Measurements from ENCODE around the gene DCC. TPM values are rescaled to one million over a fixed set of nuclear protein-coding genes. Genes with fewer than 3 reads are reported as not detected.

Gene DCC
- total and polyA plus RNA-seq, 7 experiments from 2014 or later: not detected

GRCh38 chr18:52738946-52739345, 398.9 kb downstream of the DCC start:
- H3K27me3 ChIP-seq (ENCODE audit: control insufficient read depth in 2 of 2, insufficient read depth in 2 of 2, low read length in 2 of 2): no peaks in the 10 kb centered on the region
- Mint-ChIP-seq H3K9me3 (peaks cover 0 to 9% (median 0%) of the 10 kb centered on the region in 11 donors), H3K4me3 (no peak overlapping the region), H3K36me3 (no peaks in the 10 kb centered on the region), H3K4me1 (no peaks in the 10 kb centered on the region), H3K27ac (no peak overlapping the region), H3K27me3 (peaks cover 0 to 7% (median 0%) of the 10 kb centered on the region in 5 donors)
- H3K27ac ChIP-seq (ENCODE audit: low read depth, low read length): no peak overlapping the region
- no peaks in the 10 kb centered on the region for H3K36me3 ChIP-seq (ENCODE audit: control insufficient read depth in 2 of 3, insufficient read depth in 3 of 3, low read length in 3 of 3)
- ChIA-PET CTCF (no interaction called here), POLR2A (no interaction called here)
- H3K4me1 ChIP-seq (ENCODE audit: control insufficient read depth in 2 of 2, insufficient read depth in 2 of 2, low read length in 2 of 2): no peaks in the 10 kb centered on the region
- DNase-seq (no peak), ATAC-seq (no peak)
- intact Hi-C loops (cut with micrococcal nuclease): no loop called here
- no peaks in the 10 kb centered on the region for H3K9me3 ChIP-seq (ENCODE audit: control insufficient read depth in 2 of 3, low read length in 3 of 3)
- no peak overlapping the region for H3K4me3 ChIP-seq (ENCODE audit: low read length)

GRCh38 chr18:52746986-52747385, 407.0 kb downstream of the DCC start:
- Mint-ChIP-seq H3K27me3 (no peaks in the 10 kb centered on the region), H3K36me3 (no peaks in the 10 kb centered on the region)
- CTCF ChIA-PET: no interaction called here

GRCh38 chr18:52747869-52748268, 407.9 kb downstream of the DCC start:
- no peak overlapping the region for H3K4me3 Mint-ChIP-seq
- H3K4me1 Mint-ChIP-seq: no peaks in the 10 kb centered on the region
- intact Hi-C loops (cut with micrococcal nuclease): no loop called here
- H3K27me3 Mint-ChIP-seq: no peaks in the 10 kb centered on the region
- Histone ChIP-seq H3K27me3 (ENCODE audit: control insufficient read depth in 2 of 2, insufficient read depth in 2 of 2, low read length in 2 of 2) (no peaks in the 10 kb centered on the region), H3K4me1 (ENCODE audit: control insufficient read depth in 2 of 2, insufficient read depth in 2 of 2, low read length in 2 of 2) (no peaks in the 10 kb centered on the region), H3K36me3 (ENCODE audit: control insufficient read depth in 2 of 3, insufficient read depth in 3 of 3, low read length in 3 of 3) (no peaks in the 10 kb centered on the region), H3K9me3 (ENCODE audit: control insufficient read depth in 2 of 3, low read length in 3 of 3) (no peaks in the 10 kb centered on the region), H3K27ac (ENCODE audit: low read depth, low read length) (no peak overlapping the region), H3K4me3 (ENCODE audit: low read length) (no peak overlapping the region)
- CTCF ChIA-PET: no interaction called here
- H3K36me3 Mint-ChIP-seq: no peaks in the 10 kb centered on the region
- no peak overlapping the region for H3K27ac Mint-ChIP-seq
- peaks cover 0 to 13% (median 0%) of the 10 kb centered on the region in 11 donors for H3K9me3 Mint-ChIP-seq
- POLR2A ChIA-PET: no interaction called here
- ATAC-seq (no peak), DNase-seq (no peak)

More at GRCh38 chr18:52746986-52747385, 407.0 kb downstream of the DCC start:
- POLR2A ChIA-PET: no interaction called here
- intact Hi-C loops (cut with micrococcal nuclease): no loop called here
- DNase-seq (no peak), ATAC-seq (no peak)
- Mint-ChIP-seq H3K4me1 (no peaks in the 10 kb centered on the region), H3K4me3 (no peak overlapping the region), H3K27ac (no peak overlapping the region), H3K9me3 (peaks cover 0 to 9% (median 0%) of the 10 kb centered on the region in 11 donors)
- Histone ChIP-seq H3K9me3 (ENCODE audit: control insufficient read depth in 2 of 3, low read length in 3 of 3) (no peaks in the 10 kb centered on the region), H3K27ac (ENCODE audit: low read depth, low read length) (no peak overlapping the region), H3K27me3 (ENCODE audit: control insufficient read depth in 2 of 2, insufficient read depth in 2 of 2, low read length in 2 of 2) (no peaks in the 10 kb centered on the region), H3K4me1 (ENCODE audit: control insufficient read depth in 2 of 2, insufficient read depth in 2 of 2, low read length in 2 of 2) (no peaks in the 10 kb centered on the region), H3K4me3 (ENCODE audit: low read length) (no peak overlapping the region), H3K36me3 (ENCODE audit: control insufficient read depth in 2 of 3, insufficient read depth in 3 of 3, low read length in 3 of 3) (no peaks in the 10 kb centered on the region)

- POLR2A ChIA-PET: no interaction called here
- peaks cover 0 to 14% (median 0%) of the 10 kb centered on the region in 11 donors for H3K9me3 Mint-ChIP-seq
- H3K27me3 Mint-ChIP-seq: no peaks in the 10 kb centered on the region
- Histone ChIP-seq H3K27ac (ENCODE audit: low read depth, low read length) (no peak overlapping the region), H3K9me3 (ENCODE audit: control insufficient read depth in 2 of 3, low read length in 3 of 3) (no peaks in the 10 kb centered on the region), H3K4me1 (ENCODE audit: control insufficient read depth in 2 of 2, insufficient read depth in 2 of 2, low read length in 2 of 2) (no peaks in the 10 kb centered on the region), H3K27me3 (ENCODE audit: control insufficient read depth in 2 of 2, insufficient read depth in 2 of 2, low read length in 2 of 2) (no peaks in the 10 kb centered on the region), H3K4me3 (ENCODE audit: low read length) (no peak overlapping the region), H3K36me3 (ENCODE audit: control insufficient read depth in 2 of 3, insufficient read depth in 3 of 3, low read length in 3 of 3) (no peaks in the 10 kb centered on the region)
- no peaks in the 10 kb centered on the region for H3K36me3 Mint-ChIP-seq
- intact Hi-C loops (cut with micrococcal nuclease): no loop called here
- no peak overlapping the region for H3K4me3 Mint-ChIP-seq
- no peak for DNase-seq
- no peaks in the 10 kb centered on the region for H3K4me1 Mint-ChIP-seq
- no peak overlapping the region for H3K27ac Mint-ChIP-seq
- CTCF ChIA-PET: no interaction called here
- no peak for ATAC-seq
These were observed 408.3 kb downstream of the DCC start for GRCh38 chr18:52748343-52748742.

- no peaks in the 10 kb centered on the region for H3K4me1 ChIP-seq (ENCODE audit: control insufficient read depth in 2 of 2, insufficient read depth in 2 of 2, low read length in 2 of 2)
- DNase-seq (no peak), ATAC-seq (no peak)
- no peaks in the 10 kb centered on the region for H3K27me3 ChIP-seq (ENCODE audit: control insufficient read depth in 2 of 2, insufficient read depth in 2 of 2, low read length in 2 of 2)
- no peaks in the 10 kb centered on the region for H3K9me3 ChIP-seq (ENCODE audit: control insufficient read depth in 2 of 3, low read length in 3 of 3)
- no peak overlapping the region for H3K27ac ChIP-seq (ENCODE audit: low read depth, low read length)
- H3K36me3 ChIP-seq (ENCODE audit: control insufficient read depth in 2 of 3, insufficient read depth in 3 of 3, low read length in 3 of 3): no peaks in the 10 kb centered on the region
- POLR2A ChIA-PET: no interaction called here
- no peak overlapping the region for H3K4me3 ChIP-seq (ENCODE audit: low read length)
- CTCF ChIA-PET: no interaction called here
- no peak overlapping the region for H3K4me3 Mint-ChIP-seq
- intact Hi-C loops (cut with micrococcal nuclease): no loop called here
- H3K9me3 Mint-ChIP-seq: peaks cover 0 to 14% (median 0%) of the 10 kb centered on the region in 11 donors
- no peak overlapping the region for H3K27ac Mint-ChIP-seq
- H3K4me1 Mint-ChIP-seq: no peaks in the 10 kb centered on the region
- no peaks in the 10 kb centered on the region for H3K36me3 Mint-ChIP-seq
- no peaks in the 10 kb centered on the region for H3K27me3 Mint-ChIP-seq
These were observed 409.5 kb downstream of the DCC start for GRCh38 chr18:52749542-52749941.

GRCh38 chr18:52750995-52751394, 411.0 kb downstream of the DCC start:
- Histone ChIP-seq H3K36me3 (ENCODE audit: control insufficient read depth in 2 of 3, insufficient read depth in 3 of 3, low read length in 3 of 3) (no peaks in the 10 kb centered on the region), H3K4me3 (ENCODE audit: low read length) (no peak overlapping the region), H3K27me3 (ENCODE audit: control insufficient read depth in 2 of 2, insufficient read depth in 2 of 2, low read length in 2 of 2) (no peaks in the 10 kb centered on the region), H3K4me1 (ENCODE audit: control insufficient read depth in 2 of 2, insufficient read depth in 2 of 2, low read length in 2 of 2) (no peaks in the 10 kb centered on the region), H3K9me3 (ENCODE audit: control insufficient read depth in 2 of 3, low read length in 3 of 3) (no peaks in the 10 kb centered on the region), H3K27ac (ENCODE audit: low read depth, low read length) (no peak overlapping the region)
- H3K27ac Mint-ChIP-seq: no peak overlapping the region
- DNase-seq: no peak
- H3K4me3 Mint-ChIP-seq: no peak overlapping the region
- intact Hi-C loops (cut with micrococcal nuclease): no loop called here
- no peaks in the 10 kb centered on the region for H3K4me1 Mint-ChIP-seq
- no peak for ATAC-seq
- H3K36me3 Mint-ChIP-seq: no peaks in the 10 kb centered on the region
- no peaks in the 10 kb centered on the region for H3K27me3 Mint-ChIP-seq
- POLR2A ChIA-PET: no interaction called here
- CTCF ChIA-PET: no interaction called here
- peaks cover 0 to 14% (median 0%) of the 10 kb centered on the region in 11 donors for H3K9me3 Mint-ChIP-seq

GRCh38 chr18:52764316-52764715, 424.3 kb downstream of the DCC start:
- Mint-ChIP-seq H3K9me3 (peaks cover 0 to 23% (median 4%) of the 10 kb centered on the region in 11 donors), H3K27me3 (no peaks in the 10 kb centered on the region), H3K36me3 (no peaks in the 10 kb centered on the region), H3K4me1 (no peaks in the 10 kb centered on the region), H3K4me3 (no peak overlapping the region), H3K27ac (no peak overlapping the region)
- no peaks in the 10 kb centered on the region for H3K27me3 ChIP-seq (ENCODE audit: control insufficient read depth in 2 of 2, insufficient read depth in 2 of 2, low read length in 2 of 2)
- DNase-seq (no peak), ATAC-seq (no peak)
- POLR2A ChIA-PET: no interaction called here
- no peak overlapping the region for H3K4me3 ChIP-seq (ENCODE audit: low read length)
- H3K36me3 ChIP-seq (ENCODE audit: control insufficient read depth in 2 of 3, insufficient read depth in 3 of 3, low read length in 3 of 3): no peaks in the 10 kb centered on the region
- CTCF ChIA-PET: no interaction called here
- H3K27ac ChIP-seq (ENCODE audit: low read depth, low read length): no peak overlapping the region
- H3K9me3 ChIP-seq (ENCODE audit: control insufficient read depth in 2 of 3, low read length in 3 of 3): no peaks in the 10 kb centered on the region
- intact Hi-C loops (cut with micrococcal nuclease): no loop called here
- no peaks in the 10 kb centered on the region for H3K4me1 ChIP-seq (ENCODE audit: control insufficient read depth in 2 of 2, insufficient read depth in 2 of 2, low read length in 2 of 2)

All from naive thymus-derived CD4-positive, alpha-beta T cell (primary cell).